ENCODE data around the gene TUBB3. TPM values are rescaled to one million over a fixed set of nuclear protein-coding genes. Genes with fewer than 3 reads are reported as not detected.

TUBB3 gene
- total and polyA plus RNA-seq, 9 of the 15 experiments (the other 6 are each of a cell fraction or from before 2014, with no cell fraction given) = 0.18 to 12.5 (median 5.0) TPM

GRCh38 chr16:89922477-89922883 lies 662 bp upstream of the TUBB3 start (continued):
- TF ChIP-seq ZBTB11 (CRISPR knock-in tag; IDR thresholded peaks at IDR 0.05) (0 out of 6 replicates have a peak, but pooled peaks of 1 of the 3 experiments have one; percentile 35), MTA2 (IDR thresholded peaks at IDR 0.05; ENCODE audit: low read depth) (no peak), SAP30 (IDR thresholded peaks at IDR 0.05; ENCODE audit: borderline replicate concordance, insufficient read depth, low read depth, low read length, poor library complexity, severe bottlenecking) (peak; percentile 23), TAF1 (IDR thresholded peaks at IDR 0.05; ENCODE audit: control insufficient read depth, extremely low read depth, insufficient read depth, low read length, severe bottlenecking) (peak; percentile 68), ARID1B (IDR thresholded peaks at IDR 0.05) (peak; percentile 33; the same call in 1 of the 2 replicates), ETV5 (CRISPR knock-in tag; IDR thresholded peaks at IDR 0.05; ENCODE audit: low read depth) (no peak), TEAD1 (CRISPR knock-in tag; IDR thresholded peaks at IDR 0.05) (peak in 1 of 2 experiments; percentile 59; a peak in 1 of 4 replicates), CREB5 (CRISPR knock-in tag; IDR thresholded peaks at IDR 0.05) (0 out of 2 replicates have a peak, but pooled peaks have one; percentile 31), TBL1XR1 (IDR thresholded peaks at IDR 0.05; ENCODE audit: low read length in 2 of 2) (0 out of 4 replicates have a peak, but pooled peaks of 1 of the 2 experiments have one; percentile 10), PYGO2 (tag; IDR thresholded peaks at IDR 0.05) (no peak), CHD1 (IDR thresholded peaks at IDR 0.05; ENCODE audit: low read length) (peak; percentile 40), ZNF639 (CRISPR knock-in tag; conservative IDR thresholded peaks at IDR 0.05 in 1 of 2, IDR thresholded peaks at IDR 0.05 in 1 of 2) (0 out of 4 replicates have a peak, but pooled peaks of 1 of the 2 experiments have one; percentile 2), ZNF263 (CRISPR knock-in tag; IDR thresholded peaks at IDR 0.05; ENCODE audit: borderline replicate concordance) (peak; percentile 24; the same call in 1 of the 2 replicates), CXXC5 (CRISPR knock-in tag; IDR thresholded peaks at IDR 0.05) (peak; percentile 59), NKRF (IDR thresholded peaks at IDR 0.05; ENCODE audit: borderline replicate concordance) (peak; percentile 49; the same call in 1 of the 2 replicates)

Data from K562 (cell line).